GM12891 (cell line): ENCODE results near the gene GDF15.
"Not testable (repeated sequence)": the region's sequence is repeated elsewhere in the genome, so short reads cannot be mapped to it uniquely, and the experiment has no call there.

Experiments used
- DNase-seq: peaks from one replicate; pipeline ENCODE4 v3.0.0; 2011; ENCODE audit warnings: low spot score; ENCODE audit not compliant: insufficient read length
- FAIRE-seq: peaks from 2 replicates; lab custom pipeline; 2011; peaks lifted over from hg19 to GRCh38; lab: Jason Lieb, UNC
- PAX5 ChIP-seq: IDR thresholded peaks from 2 replicates; pipeline ENCODE4 v1.6.1; 2011; ENCODE audit warnings: low read length, moderate library complexity, mild to moderate bottlenecking; ENCODE audit not compliant: insufficient read depth, severe bottlenecking
- POLR2A ChIP-seq: IDR thresholded peaks from 2 replicates; pipeline ENCODE4 v1.6.1; 2011; ENCODE audit warnings: low read depth, low read length, control low read depth
- POLR2AphosphoS5 ChIP-seq: IDR thresholded peaks from 2 replicates; pipeline ENCODE4 v1.6.1; 2011; ENCODE audit warnings: low read depth, low read length, control low read depth
- POU2F2 ChIP-seq: IDR thresholded peaks from 2 replicates; pipeline ENCODE4 v1.6.1; 2011; ENCODE audit warnings: low read depth, mild to moderate bottlenecking, control low read depth, low read length, moderate library complexity
- SPI1 ChIP-seq: IDR thresholded peaks from 2 replicates; pipeline ENCODE4 v1.6.1; 2011; ENCODE audit warnings: low read depth, low read length, control low read depth
- TAF1 ChIP-seq: IDR thresholded peaks from 2 replicates; pipeline ENCODE4 v1.6.1; 2011; ENCODE audit warnings: low read depth, low read length, control low read depth

GDF15 gene

GRCh38 chr19:18348171-18348570, 37.8 kb upstream of the GDF15 start:
- TF ChIP-seq POU2F2, result no peak
- TF ChIP-seq SPI1, result no peak
- TF ChIP-seq TAF1, result no peak
- FAIRE-seq (no peak), DNase-seq (no peak)

- not testable (repeated sequence) for FAIRE-seq, DNase-seq
Measured at GRCh38 chr19:18348818-18349339, 37.1 kb upstream of the GDF15 start.

- peak; percentile 61 for FAIRE-seq
- DNase-seq, result no peak
- TF ChIP-seq POU2F2 (no peak), TAF1 (no peak), POLR2AphosphoS5 (no peak), SPI1 (no peak), POLR2A (no peak), PAX5 (no peak)
Measured at GRCh38 chr19:18349524-18350128, 36.3 kb upstream of the GDF15 start.

GRCh38 chr19:18350490-18350889, 35.5 kb upstream of the GDF15 start:
- no peak for TF ChIP-seq POU2F2
- TF ChIP-seq TAF1, result no peak
- TF ChIP-seq POLR2AphosphoS5, result no peak
- no peak for TF ChIP-seq POLR2A
- no peak for TF ChIP-seq SPI1
- TF ChIP-seq PAX5, result no peak
- FAIRE-seq, result no peak
- DNase-seq, result no peak

- TF ChIP-seq TAF1, result no peak
- no peak for TF ChIP-seq POLR2AphosphoS5
- no peak for TF ChIP-seq SPI1
- TF ChIP-seq POU2F2, result no peak
- no peak for TF ChIP-seq POLR2A
- no peak for TF ChIP-seq PAX5
- FAIRE-seq (no peak), DNase-seq (no peak)
Measured at GRCh38 chr19:18351544-18351943, 34.4 kb upstream of the GDF15 start.

- FAIRE-seq (no peak), DNase-seq (no peak)
- TF ChIP-seq POU2F2 (no peak), TAF1 (no peak), SPI1 (no peak), PAX5 (no peak), POLR2A (no peak), POLR2AphosphoS5 (no peak)
Measured at GRCh38 chr19:18353378-18354005, 32.5 kb upstream of the GDF15 start.

- FAIRE-seq, DNase-seq: not testable (repeated sequence)
Measured at GRCh38 chr19:18354743-18355142, 31.2 kb upstream of the GDF15 start.

- FAIRE-seq (no peak), DNase-seq (no peak)
- TF ChIP-seq POLR2AphosphoS5, result no peak
Measured at GRCh38 chr19:18357041-18357440, 28.9 kb upstream of the GDF15 start.

- no peak for FAIRE-seq
- TF ChIP-seq POLR2AphosphoS5, result no peak
- no peak for TF ChIP-seq POU2F2
- TF ChIP-seq POLR2A, result no peak
- TF ChIP-seq TAF1, result no peak
- TF ChIP-seq PAX5, result no peak
- no peak for DNase-seq
Measured at GRCh38 chr19:18361646-18362045, 24.3 kb upstream of the GDF15 start.

- no peak for DNase-seq
- FAIRE-seq, result no peak
- TF ChIP-seq POLR2A (no peak), TAF1 (no peak), PAX5 (no peak), POLR2AphosphoS5 (no peak), POU2F2 (no peak)
Measured at GRCh38 chr19:18362934-18363542, 22.9 kb upstream of the GDF15 start.

- FAIRE-seq (no peak), DNase-seq (no peak)
- TF ChIP-seq POLR2AphosphoS5, result no peak
- no peak for TF ChIP-seq POLR2A
- TF ChIP-seq SPI1, result no peak
- TF ChIP-seq POU2F2, result no peak
- no peak for TF ChIP-seq TAF1
- no peak for TF ChIP-seq PAX5
Measured at GRCh38 chr19:18363787-18364186, 22.2 kb upstream of the GDF15 start.

GRCh38 chr19:18364277-18364825, 21.6 kb upstream of the GDF15 start:
- DNase-seq, FAIRE-seq: not testable (repeated sequence)
